K562 (cell line): ENCODE measurements around the gene VWA3A. TPM values are rescaled to one million over a fixed set of nuclear protein-coding genes. Genes with fewer than 3 reads are reported as not detected.

Experiments
- KLF1 ChIP-seq: fragments of 450-650 bp; IDR thresholded peaks from 2 replicates; pipeline ENCODE4 v1.6.1; 2016; ENCODE audit warnings: missing genetic modification characterization, missing compliant biosample characterization
- LCOR ChIP-seq: sonication (generic); formaldehyde crosslinking; IDR thresholded peaks from 2 replicates; pipeline ENCODE4 v1.8.0; 2022; ENCODE audit warnings: mild to moderate bottlenecking, missing genetic modification reagents
- MGA ChIP-seq: fragments of 450-650 bp; IDR thresholded peaks from 2 replicates; pipeline ENCODE4 v1.6.1; 2016; ENCODE audit warnings: mild to moderate bottlenecking, moderate library complexity
- POLR2AphosphoS5 ChIP-seq: IDR thresholded peaks from 2 replicates; pipeline ENCODE4 v1.6.1; 2011; ENCODE audit warnings: mild to moderate bottlenecking, low read depth, low read length, moderate library complexity; ENCODE audit not compliant: control insufficient read depth, insufficient read depth
- SMARCC2 ChIP-seq: fragments of 450-650 bp; IDR thresholded peaks from 2 replicates; pipeline ENCODE4 v1.6.1; 2017; ENCODE audit warnings: antibody characterized with exemption, moderate library complexity, mild to moderate bottlenecking, low read depth
- ZBTB11 ChIP-seq, 3 experiments: fragments of 200-800 bp in 1 of 3; fragments of 250-450 bp in 1 of 3; fragments of 450-650 bp in 1 of 3; sonication (Bioruptor Pico) in 1 of 3; sonication (Bioruptor generic) in 1 of 3; formaldehyde crosslinking in 1 of 3; IDR thresholded peaks; 2 replicates each; pipeline versions ENCODE4 v1.6.1 to v1.8.0; 2016 to 2022; ENCODE audit warnings: mild to moderate bottlenecking in 2 of 3, missing genetic modification characterization in 2 of 3, missing compliant biosample characterization in 1 of 3, moderate library complexity in 1 of 3
- ZBTB5 ChIP-seq: fragments of 450-650 bp; IDR thresholded peaks from 2 replicates; pipeline ENCODE4 v1.6.1; 2017; ENCODE audit warnings: antibody characterized with exemption
- ZC3H8 ChIP-seq: fragments of 450-650 bp; IDR thresholded peaks from 2 replicates; pipeline ENCODE4 v1.6.1; 2017
- ZKSCAN1 ChIP-seq: fragments of 150-350 bp; IDR thresholded peaks from 2 replicates; pipeline ENCODE4 v1.6.1; 2016; ENCODE audit warnings: low read depth, low read length
- polyA plus RNA-seq, 8 experiments: library from polyadenylated mRNA; depleted of rRNA in 4 of 8; stranded (reverse) in 5 of 8; unstranded in 3 of 8; fragments of >200 nt; fragmentation: Nextera tagmentation in 2 of 8; fragmentation: Illumina TruSeq in 1 of 8; extraction: Ambion mirVana in 2 of 8; extraction: Trizol in 1 of 8; gene quantifications; 2 replicates each; pipeline versions ENCODE4 v1.2.1 to v1.2.3, GENCODE V29; 2011 to 2014; ENCODE audit warnings: inconsistent platforms in 1 of 8, missing spikeins in 1 of 8
- total RNA-seq, 7 experiments: library from RNA; depleted of rRNA in 6 of 7; stranded (reverse); fragments of >200 nt in 6 of 7; fragmentation: Illumina TruSeq in 2 of 7; extraction: Trizol in 2 of 7; gene quantifications; 2 replicates each; pipeline versions ENCODE4 v1.2.1 to v1.2.3, GENCODE V29; 2011 to 2021; ENCODE audit warnings: low replicate concordance in 1 of 7

Gene VWA3A
- total and polyA plus RNA-seq, 9 of the 15 experiments (the other 6 are each of a cell fraction or from before 2014, with no cell fraction given), result not detected

- TF ChIP-seq ZBTB11 (CRISPR knock-in tag; IDR thresholded peaks at IDR 0.05) (no peak; a peak in 1 of 6 replicates), POLR2AphosphoS5 (0 out of 2 replicates have a peak, but pooled peaks have one; percentile 26), MGA (no peak; the same call in 1 of the 2 replicates), LCOR (peak; percentile 80), ZKSCAN1 (peak; percentile 88), KLF1 (tag) (peak; percentile 93), ZC3H8 (no peak), SMARCC2 (no peak), ZBTB5 (peak; percentile 88)
Measured at GRCh38 chr16:22195695-22196558, 103.6 kb downstream of the VWA3A start (continued).
